Transverse colon (tissue), 4 donors: ENCODE results near the gene TMEM38A. TPM values are rescaled to one million over a fixed set of nuclear protein-coding genes. Genes with fewer than 3 reads are reported as not detected.

Experiments
- DNase-seq: peaks from one replicate; pipeline ENCODE4 v3.0.0-alpha.2; 2019
- H3K27ac ChIP-seq, 4 donors: fragments of 200-600 bp; sonication (generic); 2 replicates each; pipeline ENCODE4 v1.5.1; 2016 to 2018; ENCODE audit warnings: inconsistent platforms in 4 of 4
- H3K27me3 ChIP-seq: fragments of 200-600 bp; sonication (generic); 2 replicates; pipeline ENCODE4 v1.5.1; 2017; ENCODE audit warnings: inconsistent platforms
- H3K36me3 ChIP-seq, 4 donors: fragments of 200-600 bp; sonication (generic); 2 replicates each; pipeline ENCODE4 v1.5.1; 2017 to 2019; ENCODE audit warnings: inconsistent platforms in 4 of 4
- H3K4me1 ChIP-seq, 4 donors: fragments of 200-600 bp; sonication (generic); 2 replicates each; pipeline ENCODE4 v1.5.1; 2017 to 2020; ENCODE audit warnings: inconsistent platforms in 4 of 4
- H3K4me3 ChIP-seq, 4 donors: fragments of 200-600 bp; sonication (generic); 1 replicate in 1 of 4; 2 replicates in 3 of 4; pipeline versions ENCODE4 v1.5.1 to v1.6.1; 2017 to 2019; ENCODE audit warnings: inconsistent platforms in 4 of 4
- H3K9me3 ChIP-seq, 2 donors: fragments of 200-600 bp; sonication (generic); 2 replicates each; pipeline ENCODE4 v1.5.1; 2017 to 2019; ENCODE audit warnings: inconsistent platforms in 2 of 2
- EP300 ChIP-seq: sonication (generic); formaldehyde crosslinking; IDR thresholded peaks from one replicate; pipeline ENCODE4 v1.6.1; 2017; ENCODE audit warnings: antibody characterized with exemption, low read depth
- POLR2A ChIP-seq: fragments of 450-650 bp; IDR thresholded peaks from one replicate; pipeline ENCODE4 v1.6.1; 2016; ENCODE audit warnings: antibody characterized with exemption, mild to moderate bottlenecking, moderate library complexity
- POLR2AphosphoS5 ChIP-seq, 3 donors: sonication (generic); formaldehyde crosslinking; IDR thresholded peaks; one replicate each; pipeline ENCODE4 v1.6.1; 2016; ENCODE audit warnings: antibody characterized with exemption in 3 of 3
- WGBS, 2 donors: methylation state at CpG; one replicate each; pipeline ENCODE4 v1.1.5; 2018; ENCODE audit warnings: low coverage in 1 of 2; 5-methylcytosine and 5-hydroxymethylcytosine counted together
- in situ Hi-C, 4 donors: fragments of 200-750 bp; cut with MboI; loops; one replicate each; pipeline versions ENCODE4 v1.15.0 to v1.15.1; 2017; ENCODE audit warnings: low sequenced_read_pairs in 3 of 4, low pct_ligation_motif_present in 1 of 4, low pct_unique_long_range_greater_than_20kb in 1 of 4
- intact Hi-C: fragments of 100-400 bp; cut with DNase I; formaldehyde crosslinking; loops from one replicate; pipeline ENCODE4 v1.15.1; 2023; ENCODE audit warnings: low total_unique reads
- total RNA-seq, 4 donors: library from RNA; depleted of rRNA; stranded (reverse); fragments of >200 nt; gene quantifications; one replicate each; pipeline ENCODE4 v1.1.0, GENCODE V29; 2016
- TF ChIP-seq, protein P1 (sequence below), 5 experiments: fragments of 200-600 bp in 3 of 5; fragments of 450-650 bp in 2 of 5; sonication (generic) in 3 of 5; IDR thresholded peaks; 1 replicate in 2 of 5; 2 replicates in 3 of 5; pipeline ENCODE4 v1.5.1; 2016 to 2017; ENCODE audit warnings: antibody characterized with exemption in 5 of 5, inconsistent platforms in 3 of 5, mild to moderate bottlenecking in 2 of 5, moderate library complexity in 1 of 5

TMEM38A gene
- total RNA-seq, 4 donors from 2014 or later: 0.40 to 9.7 (median 5.1) TPM

DNA sequence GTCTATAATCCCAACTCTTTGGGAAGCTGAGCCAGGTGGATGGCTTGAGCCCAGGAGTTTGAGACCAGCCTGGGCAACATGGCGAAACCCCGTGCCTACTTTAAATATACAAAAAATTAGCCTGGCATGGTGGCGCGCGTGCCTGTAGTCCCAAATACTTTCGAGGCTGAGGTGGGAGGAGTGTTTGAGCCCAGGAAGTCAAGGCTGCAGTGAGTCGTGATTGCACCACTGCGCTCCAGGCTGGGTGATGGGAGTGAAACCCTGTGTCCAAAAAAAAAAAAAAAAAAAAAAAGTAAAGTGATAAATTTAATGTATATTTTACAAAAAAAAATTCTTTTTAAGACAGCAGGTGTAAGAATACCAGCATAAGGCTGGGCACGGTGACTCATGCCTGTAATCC is 17.6 kb downstream of the TMEM38A start:
- intact Hi-C loops (no loop called here), in situ Hi-C loops (no loop called here)
- Histone ChIP-seq H3K4me1 (no peaks in the 10 kb centered on the region), H3K27ac (no peak overlapping the region), H3K4me3 (no peak overlapping the region), H3K27me3 (no peaks in the 10 kb centered on the region), H3K9me3 (peaks cover 0 to 5% of the 10 kb centered on the region in 2 donors), H3K36me3 (peaks cover 0 to 9% (median 4%) of the 10 kb centered on the region in 4 donors)
- TF ChIP-seq POLR2AphosphoS5 (IDR thresholded peaks at IDR 0.05): no peak
- 92 to 94% methylated on average over 8 to 9 of the region's 9 CpGs for WGBS, 2 donors
- DNase-seq: no peak

DNA sequence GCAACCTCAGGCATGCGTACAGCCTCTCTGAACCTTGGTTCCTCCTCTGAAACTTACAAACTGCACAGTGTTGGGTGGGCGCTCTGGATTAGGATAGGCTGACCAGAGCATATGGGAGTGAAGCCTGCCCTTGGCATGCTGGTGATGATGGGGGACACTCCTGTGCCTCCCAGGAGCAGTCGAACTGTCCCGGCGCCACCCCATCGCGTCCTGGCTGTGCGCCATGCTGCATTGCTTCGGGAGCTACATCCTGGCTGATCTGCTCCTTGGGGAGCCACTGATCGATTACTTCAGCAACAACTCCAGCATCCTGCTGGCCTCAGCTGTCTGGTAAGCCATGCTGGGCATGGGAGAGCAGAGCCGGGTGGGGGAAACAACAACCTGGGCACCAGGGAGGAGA is 18.9 kb downstream of the TMEM38A start:
- Histone ChIP-seq H3K4me3 (no peak overlapping the region), H3K36me3 (peaks cover 0 to 9% (median 4%) of the 10 kb centered on the region in 4 donors), H3K27me3 (no peaks in the 10 kb centered on the region), H3K4me1 (no peaks in the 10 kb centered on the region), H3K27ac (no peak overlapping the region), H3K9me3 (peaks cover 0 to 5% of the 10 kb centered on the region in 2 donors)
- TF ChIP-seq EP300 (no peak), POLR2A (no peak), POLR2AphosphoS5 (IDR thresholded peaks at IDR 0.05) (no peak)
- TF ChIP-seq, protein P1, sequence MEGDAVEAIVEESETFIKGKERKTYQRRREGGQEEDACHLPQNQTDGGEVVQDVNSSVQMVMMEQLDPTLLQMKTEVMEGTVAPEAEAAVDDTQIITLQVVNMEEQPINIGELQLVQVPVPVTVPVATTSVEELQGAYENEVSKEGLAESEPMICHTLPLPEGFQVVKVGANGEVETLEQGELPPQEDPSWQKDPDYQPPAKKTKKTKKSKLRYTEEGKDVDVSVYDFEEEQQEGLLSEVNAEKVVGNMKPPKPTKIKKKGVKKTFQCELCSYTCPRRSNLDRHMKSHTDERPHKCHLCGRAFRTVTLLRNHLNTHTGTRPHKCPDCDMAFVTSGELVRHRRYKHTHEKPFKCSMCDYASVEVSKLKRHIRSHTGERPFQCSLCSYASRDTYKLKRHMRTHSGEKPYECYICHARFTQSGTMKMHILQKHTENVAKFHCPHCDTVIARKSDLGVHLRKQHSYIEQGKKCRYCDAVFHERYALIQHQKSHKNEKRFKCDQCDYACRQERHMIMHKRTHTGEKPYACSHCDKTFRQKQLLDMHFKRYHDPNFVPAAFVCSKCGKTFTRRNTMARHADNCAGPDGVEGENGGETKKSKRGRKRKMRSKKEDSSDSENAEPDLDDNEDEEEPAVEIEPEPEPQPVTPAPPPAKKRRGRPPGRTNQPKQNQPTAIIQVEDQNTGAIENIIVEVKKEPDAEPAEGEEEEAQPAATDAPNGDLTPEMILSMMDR (IDR thresholded peaks at IDR 0.05): no peak
- WGBS, 2 donors: 95% methylated on average over 11 of the region's 11 CpGs; no CpG with 5 or more reads in 1 of the 2 donors
- intact Hi-C loops: no loop called here
- in situ Hi-C loops: no loop called here
- no peak for DNase-seq

DNA sequence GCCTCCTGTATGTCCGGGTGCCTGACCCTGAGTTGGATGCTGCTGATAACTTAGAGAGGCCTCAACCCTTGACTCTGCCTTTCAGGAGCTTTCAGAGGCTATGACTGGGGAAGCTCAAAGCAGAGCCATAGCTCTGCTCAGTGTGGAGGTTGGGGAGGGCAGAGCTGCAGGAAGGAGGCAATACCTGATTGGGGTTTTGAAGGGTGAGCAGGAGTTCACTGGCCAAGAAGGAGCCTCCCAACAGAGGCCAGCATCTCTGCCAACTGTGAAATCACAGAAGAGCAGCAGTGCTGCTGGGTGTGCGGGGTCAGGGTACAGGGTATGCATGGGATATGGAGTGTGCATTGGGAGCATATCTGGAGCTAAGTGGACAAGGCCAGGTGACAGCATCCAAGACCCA is 21.6 kb downstream of the TMEM38A start:
- no peak overlapping the region for H3K4me3 ChIP-seq
- intact Hi-C loops (no loop called here), in situ Hi-C loops (no loop called here)
- DNase-seq: no peak
- no peak for TF ChIP-seq POLR2A
- TF ChIP-seq, protein P1 (IDR thresholded peaks at IDR 0.05): no peak
- no peak for TF ChIP-seq POLR2AphosphoS5 (IDR thresholded peaks at IDR 0.05)
- no peak for TF ChIP-seq EP300
- peaks cover 0 to 5% of the 10 kb centered on the region in 2 donors for H3K9me3 ChIP-seq
- no peaks in the 10 kb centered on the region for H3K27me3 ChIP-seq
- H3K4me1 ChIP-seq: no peaks in the 10 kb centered on the region
- 94 to 100% methylated on average over 1 to 2 of the region's 2 CpGs for WGBS, 2 donors
- no peak overlapping the region for H3K27ac ChIP-seq
- H3K36me3 ChIP-seq: peaks cover 0 to 9% (median 4%) of the 10 kb centered on the region in 4 donors

DNA sequence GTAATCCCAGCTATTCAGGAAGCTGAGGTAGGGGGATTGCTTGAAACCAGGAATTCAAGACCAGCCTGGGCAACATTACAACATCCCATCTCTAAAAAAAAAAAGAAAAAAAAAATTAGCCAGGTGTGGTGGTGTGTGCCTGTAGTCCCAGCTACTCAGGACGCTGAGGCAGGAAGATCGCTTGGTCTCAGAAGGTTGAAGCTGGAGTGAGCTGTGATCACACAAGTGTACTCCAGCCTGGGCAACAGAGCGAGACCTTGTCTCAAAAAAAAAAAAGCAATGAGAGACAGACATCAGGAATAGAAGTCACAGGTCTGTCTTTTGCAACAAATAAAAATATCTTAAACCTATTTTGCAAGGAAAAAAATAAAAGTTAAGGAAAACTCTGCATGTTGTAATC is 23.3 kb downstream of the TMEM38A start:
- no peak overlapping the region for H3K27ac ChIP-seq
- peaks cover 0 to 5% of the 10 kb centered on the region in 2 donors for H3K9me3 ChIP-seq
- H3K4me3 ChIP-seq: no peak overlapping the region
- H3K27me3 ChIP-seq: no peaks in the 10 kb centered on the region
- no peak for DNase-seq
- no peak for TF ChIP-seq POLR2A
- no peak for TF ChIP-seq POLR2AphosphoS5 (IDR thresholded peaks at IDR 0.05)
- TF ChIP-seq, protein P1 (IDR thresholded peaks at IDR 0.05): no peak
- TF ChIP-seq EP300: no peak
- in situ Hi-C loops (no loop called here), intact Hi-C loops (no loop called here)
- H3K4me1 ChIP-seq: no peaks in the 10 kb centered on the region
- H3K36me3 ChIP-seq: peaks cover 0 to 9% (median 4%) of the 10 kb centered on the region in 4 donors
- WGBS, 2 donors: 89 to 95% methylated on average over 3 of the region's 3 CpGs

DNA sequence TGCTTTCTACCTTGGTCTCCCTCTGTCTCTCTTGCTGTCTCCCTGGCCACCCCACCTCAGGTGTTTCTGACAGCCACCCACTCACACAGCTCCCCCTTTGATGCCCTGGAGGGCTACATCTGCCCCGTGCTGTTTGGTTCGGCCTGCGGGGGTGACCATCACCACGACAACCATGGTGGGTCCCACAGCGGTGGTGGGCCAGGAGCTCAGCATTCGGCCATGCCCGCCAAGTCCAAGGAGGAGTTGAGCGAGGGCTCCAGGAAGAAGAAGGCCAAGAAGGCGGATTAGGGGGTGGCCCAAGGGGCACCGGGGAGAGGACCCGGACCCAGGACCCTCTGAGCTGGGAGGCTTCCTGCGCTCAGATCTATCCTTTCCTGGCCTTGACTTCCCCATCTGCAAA is 27.1 kb downstream of the TMEM38A start:
- intact Hi-C loops (no loop called here), in situ Hi-C loops (no loop called here)
- 95 to 100% methylated on average over 1 to 12 of the region's 12 CpGs for WGBS, 2 donors
- no peaks in the 10 kb centered on the region for H3K4me1 ChIP-seq
- TF ChIP-seq POLR2AphosphoS5 (IDR thresholded peaks at IDR 0.05) (no peak), POLR2A (no peak), EP300 (no peak)
- TF ChIP-seq, protein P1 (IDR thresholded peaks at IDR 0.05): no peak
- no peak for DNase-seq
- no peaks in the 10 kb centered on the region for H3K36me3 ChIP-seq
- no peak overlapping the region for H3K4me3 ChIP-seq
- no peak overlapping the region for H3K27ac ChIP-seq
- H3K27me3 ChIP-seq: no peaks in the 10 kb centered on the region
- H3K9me3 ChIP-seq: no peaks in the 10 kb centered on the region
